Cortex of kidney (tissue), 1 donor: ENCODE results near the gene RASAL1.

ENCODE experiments used
- DNase-seq: peaks from one replicate; lab custom pipeline; 2025; lab: John Stamatoyannopoulos, UW

RASAL1 gene

DNA sequence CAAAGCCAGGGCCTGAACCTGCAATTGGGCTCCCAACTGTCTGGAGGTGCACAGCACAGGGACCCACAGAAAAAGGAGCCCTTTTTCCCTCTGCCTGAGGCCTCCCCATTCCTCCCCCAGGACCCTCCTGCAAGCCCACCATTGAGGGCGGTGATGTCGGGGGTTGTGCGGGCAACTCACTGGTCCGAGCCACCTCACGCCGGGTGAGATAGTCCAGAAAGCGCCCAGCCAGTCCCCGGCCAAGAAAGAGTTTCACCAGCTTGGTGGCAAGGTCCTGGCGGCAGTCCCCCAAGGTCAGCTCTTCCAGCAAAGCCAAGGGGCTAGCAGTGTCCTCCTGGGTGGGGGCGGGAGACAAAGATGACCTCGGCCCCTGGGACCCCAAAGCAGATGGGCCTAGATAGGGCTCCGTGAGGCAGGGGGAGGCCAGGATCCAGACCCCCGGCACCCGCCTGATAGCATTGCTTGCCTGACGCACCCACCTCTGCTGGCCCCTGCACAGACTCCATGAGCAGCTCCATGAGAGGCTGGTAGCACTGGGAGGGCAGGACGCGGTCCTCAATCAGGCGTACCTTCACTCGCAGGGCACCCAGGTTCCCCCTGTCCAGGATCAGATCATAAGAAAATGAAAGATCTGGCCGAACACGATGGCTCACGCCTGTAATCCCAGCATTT is 20.0 kb downstream of the RASAL1 start:
- no peak for DNase-seq

- no peak for DNase-seq
Measured at GRCh38 chr12:113114447-113115178, 20.9 kb downstream of the RASAL1 start.

DNA sequence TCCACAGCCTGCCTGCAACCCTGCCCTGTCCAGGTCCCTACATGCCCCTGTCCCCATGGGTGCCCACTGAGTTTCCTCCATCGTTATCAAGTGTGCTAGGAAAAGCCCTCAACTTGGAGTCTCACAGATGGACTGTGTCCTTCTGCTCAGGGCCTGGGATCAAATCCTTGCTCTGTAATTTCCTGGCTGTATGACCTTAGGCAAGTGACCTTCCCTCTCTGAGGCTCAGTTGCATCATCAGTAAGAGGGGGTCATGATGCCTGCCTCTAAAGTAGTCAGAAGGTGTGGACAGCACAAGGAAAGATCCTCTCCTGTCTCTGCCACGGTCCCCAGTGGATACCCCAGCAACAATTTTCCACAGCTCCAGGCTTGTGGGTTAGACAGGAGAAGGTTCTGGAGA is 22.2 kb downstream of the RASAL1 start:
- DNase-seq, result no peak

DNA sequence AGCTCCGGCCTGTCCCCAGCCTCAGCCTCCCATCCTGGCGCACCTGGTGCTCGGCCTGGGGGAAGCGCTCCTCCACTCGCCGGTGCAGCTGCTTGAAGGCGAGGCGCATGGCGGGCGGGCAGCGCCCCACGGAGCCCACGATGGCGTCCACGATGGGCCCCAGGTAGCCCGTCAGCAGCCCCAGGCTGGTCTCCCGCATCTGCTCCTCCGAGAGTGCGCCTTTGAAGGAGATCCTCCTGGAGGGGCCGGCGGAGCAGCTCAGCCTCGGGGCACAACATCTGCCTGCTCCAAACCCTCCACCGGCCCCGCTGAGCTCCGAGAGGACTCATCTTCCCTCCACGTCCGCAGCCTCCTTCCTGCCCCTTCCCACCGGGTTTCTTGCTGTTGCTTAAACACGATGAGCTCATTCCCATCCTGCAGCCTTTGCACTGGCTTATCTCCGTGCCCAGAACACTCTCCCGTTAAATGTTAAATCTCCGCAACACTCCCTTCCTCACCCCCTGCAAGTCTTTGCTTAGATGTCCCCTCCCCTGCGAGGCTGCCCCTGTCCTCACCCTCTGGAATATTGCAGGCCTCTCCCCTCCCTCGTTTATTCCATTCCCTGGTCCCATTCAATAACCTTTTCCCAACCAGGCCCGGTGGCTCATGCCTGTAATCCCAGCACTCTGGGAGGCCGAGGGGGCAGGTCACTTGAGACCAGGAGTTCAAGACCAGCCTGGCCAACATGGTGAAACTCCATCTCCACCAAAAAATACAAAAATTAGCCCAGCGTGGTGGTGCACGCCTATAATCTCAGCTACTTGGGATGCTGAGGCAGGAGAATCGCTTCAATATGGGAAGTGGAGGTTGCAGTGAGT is 23.3 kb downstream of the RASAL1 start:
- DNase-seq, result no peak

GRCh38 chr12:113111247-113111646 is 24.3 kb downstream of the RASAL1 start:
- DNase-seq, result no peak

- DNase-seq, result no peak
Measured at GRCh38 chr12:113109872-113110599, 25.5 kb downstream of the RASAL1 start.

DNA sequence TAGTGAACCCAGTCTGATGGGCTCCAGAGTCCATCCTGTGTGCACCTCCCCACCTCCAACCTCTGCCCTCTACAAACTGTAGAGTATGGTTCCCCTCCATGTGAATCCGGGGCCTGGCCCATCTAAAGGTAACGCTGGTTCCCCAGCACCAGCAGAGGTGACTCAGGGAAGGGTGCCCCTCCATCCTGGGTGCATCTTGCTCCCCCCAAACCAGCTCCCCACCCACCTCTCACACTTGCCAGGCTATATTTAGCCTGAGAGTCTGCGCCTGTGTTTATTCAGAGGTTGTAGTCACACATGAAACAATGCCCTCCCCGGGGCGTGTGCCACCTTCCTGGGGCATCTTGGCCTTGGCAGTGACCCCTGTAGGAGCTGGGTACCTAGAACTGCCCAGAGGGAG is 26.2 kb downstream of the RASAL1 start:
- no peak for DNase-seq

- no peak for DNase-seq
Measured at GRCh38 chr12:113108308-113108707, 27.3 kb downstream of the RASAL1 start.

DNA sequence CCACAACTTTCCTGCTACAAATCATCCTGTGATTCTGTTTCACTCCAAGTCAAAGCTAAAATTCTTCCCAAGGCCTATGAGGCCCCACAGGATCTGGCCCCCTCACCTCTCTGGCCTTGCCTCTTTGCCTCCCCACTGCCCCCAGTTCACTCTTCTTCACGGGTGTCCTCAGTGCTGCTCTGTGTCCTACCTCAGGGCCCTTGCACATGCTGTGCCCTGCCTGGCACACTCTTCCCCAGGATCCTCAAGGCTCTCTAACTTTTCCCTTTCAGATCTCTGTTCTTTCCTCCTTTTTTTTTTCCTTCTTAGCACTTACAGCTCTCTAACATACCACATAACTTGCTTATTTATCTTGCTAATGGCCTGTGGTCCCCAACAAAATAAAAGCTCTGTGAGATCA is 29.2 kb downstream of the RASAL1 start:
- no peak for DNase-seq

DNA sequence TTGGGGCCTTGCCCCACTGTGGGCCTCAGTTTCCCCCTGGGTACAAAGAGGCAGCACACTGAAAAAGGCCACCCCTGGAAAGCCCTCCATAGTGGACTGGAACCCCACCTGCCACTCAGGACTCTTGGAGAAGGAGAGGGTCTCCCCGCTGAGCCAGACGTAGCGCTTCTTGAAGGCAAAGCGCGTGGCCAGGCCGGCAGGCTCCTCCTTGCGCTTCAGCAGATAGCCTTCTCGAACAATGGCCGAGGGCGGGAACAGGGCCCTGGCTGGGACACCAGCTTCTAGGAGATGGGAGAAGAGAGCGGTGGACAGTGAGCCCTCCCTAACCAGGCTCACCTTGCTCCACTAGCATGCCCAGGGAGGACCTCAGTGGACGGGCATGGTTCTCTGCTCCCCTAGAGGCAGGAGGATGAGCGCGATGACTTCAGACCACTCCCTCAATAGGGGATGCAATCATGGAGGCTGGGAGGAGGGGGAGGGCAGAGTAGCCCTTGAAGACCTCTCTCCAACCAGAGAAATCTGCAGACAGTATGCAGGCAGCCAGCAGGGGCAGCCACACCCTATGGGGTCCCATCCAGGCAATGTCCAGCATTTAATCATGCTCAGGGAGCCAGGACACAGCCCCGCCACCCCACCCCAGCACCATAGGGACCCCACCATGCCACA is 29.8 kb downstream of the RASAL1 start:
- no peak for DNase-seq

GRCh38 chr12:113104953-113105510 is 30.5 kb downstream of the RASAL1 start:
- DNase-seq, result no peak

- no peak for DNase-seq
Measured at GRCh38 chr12:113103756-113104450, 31.7 kb downstream of the RASAL1 start.

GRCh38 chr12:113102811-113103210 is 32.8 kb downstream of the RASAL1 start:
- no peak for DNase-seq

GRCh38 chr12:113101751-113102150 is 33.8 kb downstream of the RASAL1 start:
- DNase-seq, result no peak

- DNase-seq, result no peak
Measured at GRCh38 chr12:113099764-113100163, 35.8 kb downstream of the RASAL1 start.

GRCh38 chr12:113099364-113099763 is 36.2 kb downstream of the RASAL1 start:
- DNase-seq, result no peak

DNA sequence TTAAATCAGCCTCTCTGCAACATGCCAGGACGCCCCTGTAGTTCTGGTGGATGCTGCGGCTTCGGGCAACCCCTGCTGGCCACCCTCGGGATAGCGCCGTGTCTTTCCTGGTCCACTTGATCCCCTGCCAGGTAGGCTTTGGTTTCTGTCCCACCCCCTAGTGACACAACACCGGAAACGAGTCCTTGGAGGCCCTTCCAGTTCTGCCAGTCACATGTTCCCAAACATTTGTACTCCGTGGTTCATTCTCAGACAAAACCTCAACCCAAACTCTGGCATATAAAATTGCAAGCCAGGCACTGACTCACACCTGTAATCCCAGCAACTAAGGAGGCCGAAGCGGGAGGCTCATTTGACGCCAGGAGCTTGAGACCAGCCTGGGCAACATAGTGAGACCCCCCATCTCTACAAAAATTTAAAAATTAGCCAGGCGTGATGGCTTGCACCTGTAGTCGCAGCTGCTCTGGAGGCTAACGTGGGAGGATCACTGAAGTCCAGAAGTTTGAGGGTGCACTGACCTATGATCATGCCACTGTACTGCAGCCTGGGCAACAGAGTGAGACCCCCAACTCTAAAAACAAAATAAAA is 37.0 kb downstream of the RASAL1 start:
- no peak for DNase-seq

DNA sequence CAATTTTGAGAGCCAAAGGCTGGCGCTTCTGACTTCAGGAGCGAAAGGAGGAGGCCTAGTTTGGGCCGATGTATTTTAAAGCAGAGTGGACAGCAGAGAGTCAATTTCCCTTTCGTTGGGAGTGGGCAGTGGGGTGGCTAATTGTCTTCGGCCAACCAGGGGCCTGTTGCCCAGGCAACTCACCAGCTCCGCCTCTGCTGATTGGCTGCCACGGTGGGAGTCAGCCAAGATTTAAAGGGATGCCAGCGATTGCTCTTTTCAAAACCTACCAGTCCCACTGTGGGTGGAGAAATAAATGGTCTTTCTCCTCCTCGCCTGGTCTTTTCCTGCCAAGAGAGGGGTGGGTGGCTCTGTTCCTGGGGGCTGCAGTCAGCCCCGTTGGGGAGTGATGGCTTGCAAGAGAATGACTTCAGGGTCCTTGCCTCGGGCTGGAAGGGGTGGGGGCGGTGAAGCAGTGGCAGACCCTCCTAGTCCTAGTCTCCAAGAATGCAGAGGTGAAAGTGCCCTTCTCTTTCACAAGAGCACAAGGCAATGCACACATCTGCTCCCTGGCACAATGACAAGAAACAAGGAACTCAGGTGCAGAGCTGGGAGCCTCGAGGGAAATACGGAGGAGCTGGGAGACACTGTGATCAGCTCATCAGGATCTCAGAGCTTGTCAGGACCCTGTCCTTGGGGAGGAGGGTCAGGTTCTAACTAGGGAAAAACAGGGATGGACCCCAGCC is 37.7 kb downstream of the RASAL1 start:
- DNase-seq, result no peak

DNA sequence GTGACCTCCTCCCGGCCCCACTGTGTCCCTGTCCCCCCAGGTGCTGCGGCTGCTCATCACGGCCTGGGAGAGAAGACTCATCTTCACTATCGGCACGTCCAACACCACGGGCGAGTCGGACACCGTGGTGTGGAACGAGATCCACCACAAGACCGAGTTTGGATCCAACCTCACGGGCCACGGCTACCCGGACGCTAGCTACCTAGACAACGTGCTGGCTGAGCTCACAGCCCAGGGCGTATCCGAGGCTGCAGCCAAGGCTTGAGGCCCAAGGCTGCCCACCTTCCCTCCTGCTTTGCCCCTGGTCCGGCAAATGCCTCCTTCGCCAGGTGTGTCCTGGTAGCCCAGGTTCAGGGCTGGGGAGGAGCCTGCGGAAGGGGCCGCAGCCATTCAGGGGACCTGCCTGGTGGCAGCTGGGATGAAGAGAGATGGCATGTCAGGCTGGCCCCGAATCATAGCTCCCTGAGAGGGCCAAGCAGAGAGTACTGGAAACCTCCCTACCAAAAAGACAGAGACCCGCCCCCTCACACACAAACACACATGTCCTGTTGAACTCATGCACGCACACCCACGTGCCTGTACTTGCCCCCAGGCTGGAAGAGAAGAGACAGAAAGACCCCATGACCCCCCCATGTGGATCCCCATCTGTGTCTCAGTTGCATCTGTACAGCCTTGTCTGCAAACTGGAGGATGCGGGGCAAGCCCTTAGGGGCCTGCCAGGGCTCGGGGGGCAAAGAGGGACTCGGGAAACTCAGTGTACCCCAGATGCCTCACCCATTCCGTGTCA is 38.7 kb downstream of the RASAL1 start:
- no peak for DNase-seq
